ENCODE data around the gene TBL2. TPM values are rescaled to one million over a fixed set of nuclear protein-coding genes. Genes with fewer than 3 reads are reported as not detected.

The TBL2 gene
- polyA plus RNA-seq, 1 donor from 2014 or later: 38.6 TPM

GRCh38 chr7:73625276-73625675, 46.9 kb upstream of the TBL2 start:
- H3K9me2 ChIP-seq (ENCODE audit: insufficient read depth, low read length): no peaks in the 10 kb centered on the region
- H3K9ac ChIP-seq (ENCODE audit: low read length): no peak overlapping the region
- H4K20me1 ChIP-seq (ENCODE audit: insufficient read depth): no peaks in the 10 kb centered on the region
- H3K4me3 ChIP-seq (ENCODE audit: low read length): no peak overlapping the region
- H3K4me2 ChIP-seq (ENCODE audit: low read length): no peak overlapping the region
- H3K79me2 ChIP-seq (replicated peaks; ENCODE audit: insufficient read depth, low read length): no peaks in the 10 kb centered on the region
- H3K27me3 ChIP-seq (ENCODE audit: insufficient read depth, low read depth, low read length): peaks cover 41% of the 10 kb centered on the region
- H2AFZ ChIP-seq (ENCODE audit: low read depth, low read length): no peak overlapping the region
- H3K9me3 ChIP-seq (ENCODE audit: low read length): no peaks in the 10 kb centered on the region
- H3K36me3 ChIP-seq (ENCODE audit: insufficient read depth, low read length): no peaks in the 10 kb centered on the region
- no peak overlapping the region for H3K27ac ChIP-seq (ENCODE audit: low read length)
- no peak for TF ChIP-seq EP300 (conservative IDR thresholded peaks at IDR 0.05; ENCODE audit: poor library complexity, severe bottlenecking)
- no peak for TF ChIP-seq MXI1 (conservative IDR thresholded peaks at IDR 0.05; ENCODE audit: poor library complexity, severe bottlenecking)
- no peak for TF ChIP-seq RAD21 (conservative IDR thresholded peaks at IDR 0.05)
- TF ChIP-seq TAF1 (IDR thresholded peaks at IDR 0.05; ENCODE audit: low read depth): no peak
- no peak for TF ChIP-seq REST (IDR thresholded peaks at IDR 0.05; ENCODE audit: borderline replicate concordance)
- no peak for TF ChIP-seq CTCF (IDR thresholded peaks at IDR 0.05; ENCODE audit: poor library complexity, severe bottlenecking)
- TF ChIP-seq POLR2AphosphoS5 (IDR thresholded peaks at IDR 0.05): no peak
- TF ChIP-seq SMC3 (conservative IDR thresholded peaks at IDR 0.05; ENCODE audit: poor library complexity): no peak
- no peaks in the 10 kb centered on the region for H3F3A ChIP-seq (ENCODE audit: insufficient read depth, low read length, poor library complexity, severe bottlenecking)

GRCh38 chr7:73624669-73625001, 46.3 kb upstream of the TBL2 start:
- H4K20me1 ChIP-seq (ENCODE audit: insufficient read depth): no peaks in the 10 kb centered on the region
- no peaks in the 10 kb centered on the region for H3K9me2 ChIP-seq (ENCODE audit: insufficient read depth, low read length)
- H3K27ac ChIP-seq (ENCODE audit: low read length): no peak overlapping the region
- no peaks in the 10 kb centered on the region for H3K36me3 ChIP-seq (ENCODE audit: insufficient read depth, low read length)
- no peak overlapping the region for H3K4me2 ChIP-seq (ENCODE audit: low read length)
- H3K9ac ChIP-seq (ENCODE audit: low read length): no peak overlapping the region
- no peaks in the 10 kb centered on the region for H3K79me2 ChIP-seq (replicated peaks; ENCODE audit: insufficient read depth, low read length)
- no peak for TF ChIP-seq EP300 (conservative IDR thresholded peaks at IDR 0.05; ENCODE audit: poor library complexity, severe bottlenecking)
- TF ChIP-seq RAD21 (conservative IDR thresholded peaks at IDR 0.05): no peak
- TF ChIP-seq CTCF (IDR thresholded peaks at IDR 0.05; ENCODE audit: poor library complexity, severe bottlenecking): no peak
- TF ChIP-seq TAF1 (IDR thresholded peaks at IDR 0.05; ENCODE audit: low read depth): no peak
- no peak for TF ChIP-seq EZH2 (IDR thresholded peaks at IDR 0.05; ENCODE audit: borderline replicate concordance, insufficient read depth, low read length, poor library complexity, severe bottlenecking)
- TF ChIP-seq MXI1 (conservative IDR thresholded peaks at IDR 0.05; ENCODE audit: poor library complexity, severe bottlenecking): no peak
- no peak for TF ChIP-seq POLR2AphosphoS5 (IDR thresholded peaks at IDR 0.05)
- no peak for TF ChIP-seq SMC3 (conservative IDR thresholded peaks at IDR 0.05; ENCODE audit: poor library complexity)
- TF ChIP-seq REST (IDR thresholded peaks at IDR 0.05; ENCODE audit: borderline replicate concordance): no peak
- H2AFZ ChIP-seq (ENCODE audit: low read depth, low read length): no peak overlapping the region
- peaks cover 41% of the 10 kb centered on the region for H3K27me3 ChIP-seq (ENCODE audit: insufficient read depth, low read depth, low read length)
- peak overlapping the region; percentile 78 for H3K4me3 ChIP-seq (ENCODE audit: low read length)
- no peaks in the 10 kb centered on the region for H3K9me3 ChIP-seq (ENCODE audit: low read length)
- no peaks in the 10 kb centered on the region for H3F3A ChIP-seq (ENCODE audit: insufficient read depth, low read length, poor library complexity, severe bottlenecking)

Measured in neural cell (in vitro differentiated cells).